HG02981 (cell line): ENCODE data around the gene RIPPLY1.
A peak's percentile ranks its signal among the peaks of the same experiment; 100 is the strongest.
"Not testable (repeated sequence)": the region's sequence is repeated elsewhere in the genome, so short reads cannot be mapped to it uniquely, and the experiment has no call there.

Source experiments
- ATAC-seq: cut with Tn5 transposase; IDR thresholded peaks from one replicate; pipeline ENCODE4 v1.9.1; 2021; ENCODE audit warnings: mild to moderate bottlenecking, moderate library complexity; ENCODE audit not compliant: unreplicated experiment

The RIPPLY1 gene

DNA sequence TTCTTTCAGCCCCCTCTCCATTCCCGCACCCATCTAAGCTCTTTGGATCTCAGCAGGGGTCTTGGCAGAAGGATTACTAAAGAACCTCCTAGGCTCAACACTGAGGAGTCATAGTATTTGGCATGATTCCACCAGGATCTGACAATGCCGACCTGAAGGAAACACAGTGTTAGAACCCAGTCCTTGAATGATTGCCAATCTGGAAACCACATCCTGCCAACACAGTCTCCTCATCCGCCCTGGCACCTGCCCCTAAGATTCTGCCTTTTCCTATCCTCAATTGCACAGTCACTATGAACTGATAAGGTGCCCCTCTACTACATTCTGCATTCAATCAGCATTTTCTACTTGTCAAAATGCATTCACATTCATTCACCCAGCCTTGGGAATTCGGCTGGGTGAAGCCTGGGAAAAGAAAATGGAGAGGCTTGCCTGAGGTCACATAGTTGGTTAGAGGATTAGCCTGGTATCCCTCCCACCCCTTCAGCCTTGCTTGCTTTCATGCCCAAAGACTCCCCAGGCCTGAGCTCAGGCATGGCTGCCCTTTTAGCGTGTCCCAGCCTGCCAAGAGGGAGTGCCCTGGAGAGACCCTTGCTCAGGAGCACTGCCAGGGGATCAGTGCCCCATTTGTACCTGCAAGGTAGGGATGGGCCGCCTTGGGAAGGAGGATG, 14.8 kb upstream of the RIPPLY1 start:
- ATAC-seq = no peak

DNA sequence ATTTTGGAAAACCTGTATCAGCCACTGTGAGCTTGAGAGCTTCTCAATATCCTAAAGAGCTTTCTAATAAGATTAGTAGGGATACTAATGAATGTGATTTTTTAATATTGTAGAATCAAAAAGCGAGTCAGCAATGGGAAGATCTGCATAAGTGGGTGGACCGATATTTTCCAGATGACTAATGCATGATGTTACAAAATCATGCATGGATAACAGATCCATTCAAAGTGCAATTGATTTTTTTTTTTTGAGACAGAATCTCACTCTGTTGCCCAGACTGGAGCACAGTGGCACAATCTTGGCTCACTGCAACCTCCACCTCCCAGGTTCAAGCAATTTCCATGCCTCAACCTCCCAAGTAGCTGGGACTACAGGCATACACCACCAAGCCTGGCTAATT, 9.7 kb upstream of the RIPPLY1 start:
- no peak for ATAC-seq

GRCh38 chrX:106906361-106906760, 3.2 kb upstream of the RIPPLY1 start:
- ATAC-seq = no peak

DNA sequence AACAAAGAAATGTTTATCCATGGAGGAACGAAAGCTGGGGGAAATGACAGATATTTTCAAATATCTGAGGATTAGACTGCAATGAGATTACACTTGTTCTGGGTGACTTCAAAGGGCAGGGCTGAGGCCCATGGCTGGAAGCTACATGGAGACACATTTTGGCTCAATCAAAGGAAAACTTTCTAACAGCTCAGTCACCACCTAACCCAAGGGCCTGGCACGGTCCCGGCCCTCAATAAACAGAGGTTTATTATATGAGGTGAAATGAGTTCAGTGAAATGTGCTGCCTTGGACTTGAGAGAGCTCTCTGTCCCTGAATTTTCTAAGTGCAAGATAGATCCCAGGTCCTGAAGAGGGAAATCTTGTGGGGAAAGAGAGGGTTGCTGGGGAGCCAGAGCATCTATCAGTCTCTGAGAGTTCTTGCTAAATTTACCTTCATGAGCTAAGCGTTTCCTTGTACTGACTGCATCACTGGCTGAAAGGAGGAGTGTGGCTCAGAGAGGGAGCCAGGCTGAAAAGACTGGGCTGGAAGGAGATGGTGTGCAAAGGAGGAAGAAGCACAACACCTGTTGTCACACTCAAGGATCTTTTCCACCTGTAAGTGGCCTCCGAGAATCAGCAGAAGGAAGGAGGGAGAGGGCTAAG, 2.0 kb upstream of the RIPPLY1 start:
- no peak for ATAC-seq

DNA sequence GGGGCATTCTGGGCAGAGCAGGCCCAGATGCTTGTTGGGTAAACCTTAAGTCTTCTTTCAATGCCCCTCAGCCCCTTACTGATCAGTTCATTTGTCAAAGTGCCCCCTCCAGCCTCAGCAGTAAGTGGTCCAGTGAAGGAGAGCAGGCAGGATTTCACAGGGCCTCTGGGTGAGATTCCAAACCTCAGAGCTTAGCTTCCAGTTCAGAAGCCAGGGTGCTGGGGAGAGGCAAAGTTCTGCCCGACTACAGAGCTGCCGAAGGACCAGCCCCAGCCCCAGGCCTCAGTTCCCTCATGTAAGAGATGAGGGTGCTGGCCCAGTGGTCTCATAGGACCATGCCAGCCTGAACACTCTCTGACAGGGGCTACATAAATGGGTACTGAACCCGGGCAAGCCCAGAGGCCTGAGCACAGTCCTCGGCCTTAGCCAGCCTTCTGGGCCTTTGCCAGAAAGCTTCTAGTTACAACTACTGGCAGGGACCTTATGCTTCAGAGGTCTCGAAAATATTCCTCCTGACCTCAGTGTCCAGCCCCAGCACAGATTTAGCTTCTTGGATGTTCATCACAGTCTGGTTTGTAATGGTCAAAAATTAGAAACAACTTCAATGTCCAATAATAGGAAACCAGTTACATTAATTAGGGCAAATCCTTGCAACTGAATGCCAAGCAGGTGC, 851 bp upstream of the RIPPLY1 start:
- no peak for ATAC-seq

DNA sequence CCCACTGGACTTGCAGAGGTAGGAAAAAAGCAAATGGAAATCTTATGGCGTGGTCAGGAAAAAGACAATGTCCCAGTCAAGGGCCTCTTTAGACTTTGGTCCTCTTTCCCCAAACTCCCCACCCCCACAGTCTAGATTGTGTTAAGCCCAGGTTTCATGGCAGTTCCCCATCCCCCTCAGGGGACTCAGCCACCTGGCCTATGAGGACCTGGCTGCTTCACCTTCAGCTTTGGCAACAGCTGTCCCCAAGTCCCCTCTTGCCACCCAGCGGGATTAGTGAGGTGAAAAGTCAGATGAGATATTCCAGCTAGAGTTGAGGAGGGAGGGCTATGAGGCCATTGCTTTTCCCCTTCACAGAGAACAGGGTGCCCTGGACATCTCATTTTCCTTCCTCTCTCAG, 457 bp downstream of the RIPPLY1 start:
- ATAC-seq = no peak

GRCh38 chrX:106901781-106902219, 1.3 kb downstream of the RIPPLY1 start:
- no peak for ATAC-seq

DNA sequence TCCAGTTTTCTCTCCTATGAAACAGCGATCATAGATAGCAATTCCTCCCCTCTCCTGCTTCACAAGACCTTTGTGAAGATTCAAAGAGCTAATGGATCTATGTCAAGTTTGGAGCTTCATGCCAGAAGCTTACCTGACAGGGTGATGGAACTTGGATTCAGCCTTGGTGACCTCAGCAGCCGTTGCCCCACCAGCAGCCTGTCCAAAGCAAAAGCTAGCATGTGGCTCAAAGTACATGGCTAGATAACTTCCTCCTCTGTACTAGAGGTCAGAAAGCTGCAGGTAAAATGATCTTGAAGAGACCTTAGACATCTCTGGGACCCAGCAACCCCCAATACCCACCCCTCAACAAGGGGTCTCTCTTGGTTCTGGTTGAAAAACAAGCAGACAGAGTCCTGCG, 1.8 kb downstream of the RIPPLY1 start:
- no peak for ATAC-seq

DNA sequence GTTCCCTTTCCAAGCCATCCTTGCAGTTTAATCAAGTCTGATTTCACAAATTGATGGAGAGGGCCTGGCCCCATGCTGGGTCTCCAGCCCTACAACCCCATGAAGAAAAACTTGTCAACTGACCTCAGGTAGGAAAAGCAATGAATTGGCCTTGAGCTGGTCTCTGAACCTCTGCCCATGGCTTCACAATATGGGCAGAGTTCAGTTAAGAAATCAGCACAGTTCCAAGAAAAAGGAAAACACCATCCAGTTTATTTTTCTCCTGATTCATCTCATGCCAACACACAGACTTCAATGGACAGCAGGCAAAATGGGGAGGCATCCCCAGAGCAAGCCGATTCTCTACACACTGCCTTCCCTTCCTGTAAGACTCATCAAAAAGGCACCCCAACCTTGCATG, 3.3 kb downstream of the RIPPLY1 start:
- no peak for ATAC-seq

DNA sequence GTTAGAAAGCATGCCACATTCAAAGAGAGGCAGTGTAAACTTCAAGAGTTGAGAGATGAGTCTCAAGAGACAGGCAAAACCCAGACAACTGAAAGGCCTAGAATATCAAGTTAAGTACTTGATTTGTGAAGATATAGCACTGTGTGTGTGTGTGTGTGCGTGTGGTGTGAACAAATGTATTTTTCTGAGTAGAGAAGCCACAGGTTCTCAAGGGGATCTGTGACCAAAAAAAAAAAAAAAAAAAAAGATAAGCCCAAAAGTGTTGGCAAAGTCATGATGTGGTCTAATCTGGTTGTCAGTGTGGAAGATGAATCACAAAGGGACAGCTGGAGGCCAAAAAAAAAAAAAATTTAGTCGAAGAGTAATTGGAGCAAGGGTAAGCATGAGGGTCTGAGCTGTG, 3.9 kb downstream of the RIPPLY1 start:
- ATAC-seq = no peak

- peak; percentile 71 for ATAC-seq
Measured at GRCh38 chrX:106898462-106898861, 4.7 kb downstream of the RIPPLY1 start.

DNA sequence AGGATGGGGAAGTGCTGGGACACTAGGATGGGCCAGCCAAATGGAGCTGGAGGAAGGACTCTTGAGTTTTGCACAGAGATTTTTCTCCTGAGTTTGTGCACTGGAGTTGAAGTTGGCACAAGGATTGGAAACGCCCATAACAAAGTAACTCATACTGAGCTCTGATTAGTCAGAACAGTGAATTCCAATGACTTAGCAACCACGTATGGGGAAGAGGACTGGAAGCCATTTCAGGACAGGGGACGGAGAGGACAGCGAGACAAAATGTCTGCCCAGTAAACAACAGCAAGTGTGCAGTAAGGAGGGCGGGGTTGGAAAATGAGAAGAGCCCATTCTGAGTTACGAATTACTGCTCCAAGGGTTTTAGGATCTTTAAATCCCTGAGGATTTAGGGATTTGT, 5.9 kb downstream of the RIPPLY1 start:
- no peak for ATAC-seq

DNA sequence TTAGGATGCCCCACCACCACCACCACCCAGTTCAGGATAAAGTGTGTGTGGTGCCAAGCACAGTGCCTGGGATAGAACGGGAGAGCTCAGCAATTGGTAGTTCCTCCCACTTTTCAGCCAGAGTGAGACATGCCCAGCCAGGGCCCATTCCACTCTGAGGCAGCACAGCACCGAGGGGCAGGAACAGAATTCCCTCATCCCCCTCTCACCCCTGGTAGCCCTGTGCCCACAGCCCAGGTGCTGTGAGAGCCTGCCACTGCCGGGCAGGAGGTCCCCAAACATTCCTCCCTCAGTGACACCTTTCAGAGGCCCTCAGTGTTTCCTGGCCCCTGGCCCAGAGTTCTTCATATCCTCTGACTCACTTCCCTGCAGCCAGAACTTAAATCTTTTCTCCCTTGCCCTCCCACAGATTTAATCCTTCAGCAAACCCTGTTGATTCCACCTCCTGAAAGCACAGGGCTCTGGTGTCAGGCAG, 8.1 kb downstream of the RIPPLY1 start:
- ATAC-seq = no peak

- peak; percentile 74 for ATAC-seq
Measured at GRCh38 chrX:106894392-106894909, 8.7 kb downstream of the RIPPLY1 start.

DNA sequence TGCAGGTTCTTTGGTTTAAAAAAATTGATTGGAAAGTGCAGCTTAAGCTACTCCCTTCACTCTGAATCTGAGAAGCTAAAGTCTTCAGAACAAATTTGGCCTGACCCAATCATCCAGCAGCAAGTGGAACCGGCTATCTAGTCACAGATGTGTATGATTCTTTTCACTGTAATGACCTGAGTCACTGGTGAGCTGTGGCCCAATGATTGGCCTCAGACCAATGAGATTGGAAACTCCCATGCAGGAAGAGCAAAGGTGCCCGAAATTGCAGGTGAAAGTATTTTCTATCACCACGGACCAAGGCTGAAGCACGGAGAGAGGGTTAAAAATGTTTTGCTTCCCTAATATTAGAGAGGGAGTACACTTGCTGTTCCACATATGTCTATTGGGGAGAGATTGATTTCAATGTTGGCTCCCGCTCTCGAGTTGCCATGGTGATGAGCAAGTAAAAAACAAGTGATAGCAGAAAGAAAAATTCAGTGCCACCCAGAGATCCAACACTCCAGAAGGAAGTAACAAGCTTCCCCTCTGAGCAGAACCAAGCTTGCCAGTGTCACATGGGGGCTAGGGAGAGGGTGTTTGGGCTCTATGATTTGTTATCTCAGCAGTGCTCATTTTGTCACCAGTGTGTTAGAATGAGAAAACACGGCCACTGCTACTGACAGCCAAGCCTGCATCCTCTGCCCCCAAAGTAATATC, 11.2 kb downstream of the RIPPLY1 start:
- ATAC-seq = no peak

DNA sequence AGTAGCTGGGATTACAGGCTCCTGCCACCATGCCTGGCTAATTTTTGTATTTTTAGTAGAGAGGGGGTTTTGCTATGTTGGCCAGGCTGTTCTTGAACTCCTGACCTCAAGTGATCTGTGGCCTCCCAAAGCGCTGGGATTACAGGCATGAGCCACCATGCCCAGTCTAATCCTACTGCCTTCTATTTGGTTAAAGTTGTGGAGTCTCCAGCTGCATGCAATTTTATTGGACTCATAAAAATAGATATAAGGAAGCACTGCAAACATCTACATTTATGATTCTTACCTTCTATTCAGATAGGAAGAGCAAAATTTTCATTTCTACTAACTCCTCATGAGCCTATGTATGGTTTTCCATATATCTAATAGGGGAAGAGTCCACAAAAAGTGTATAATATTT, 13.7 kb downstream of the RIPPLY1 start:
- no peak for ATAC-seq

DNA sequence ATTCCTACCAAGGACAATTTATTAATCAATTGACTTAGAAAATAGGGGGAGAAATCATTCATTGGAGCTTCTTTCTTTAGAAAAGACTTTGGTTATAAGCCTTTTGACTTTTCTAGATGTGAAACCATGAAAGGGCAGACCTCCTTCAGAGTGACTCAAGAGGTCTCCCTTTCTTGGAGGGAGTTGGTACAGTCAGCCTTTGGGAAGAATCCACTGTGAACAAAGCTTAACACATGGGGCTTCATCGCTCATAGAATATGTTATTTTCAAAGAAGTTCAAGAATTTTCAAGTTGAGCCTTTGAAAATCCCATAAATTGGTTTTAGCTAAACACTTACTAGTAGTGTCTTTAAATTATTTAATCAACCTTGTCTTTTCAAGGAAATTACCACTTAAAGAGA, 28.0 kb downstream of the RIPPLY1 start:
- ATAC-seq = no peak

GRCh38 chrX:106874075-106874474, 29.1 kb downstream of the RIPPLY1 start:
- ATAC-seq = no peak

GRCh38 chrX:106872796-106873195, 30.3 kb downstream of the RIPPLY1 start:
- not testable (repeated sequence) for ATAC-seq

DNA sequence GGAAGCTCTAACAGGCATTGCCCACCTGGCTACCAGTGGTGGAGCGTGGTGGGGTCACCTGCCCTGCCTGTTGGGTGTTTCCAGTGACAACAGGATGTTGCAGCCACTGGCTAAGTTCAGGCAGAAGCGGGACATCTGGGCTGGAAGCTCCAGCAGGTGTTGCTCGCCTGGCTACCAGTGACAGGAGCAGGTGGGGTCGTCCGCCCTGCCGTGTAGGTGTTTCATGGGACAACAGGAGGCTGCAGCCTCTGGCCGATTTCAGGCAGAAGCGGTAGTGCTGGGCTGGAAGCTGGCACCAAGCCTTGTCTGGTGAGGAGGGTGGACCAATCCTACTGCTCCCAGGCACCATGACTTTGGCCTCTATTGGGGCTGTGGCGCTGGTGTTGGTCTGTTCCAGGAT, 39.4 kb downstream of the RIPPLY1 start:
- no peak for ATAC-seq

DNA sequence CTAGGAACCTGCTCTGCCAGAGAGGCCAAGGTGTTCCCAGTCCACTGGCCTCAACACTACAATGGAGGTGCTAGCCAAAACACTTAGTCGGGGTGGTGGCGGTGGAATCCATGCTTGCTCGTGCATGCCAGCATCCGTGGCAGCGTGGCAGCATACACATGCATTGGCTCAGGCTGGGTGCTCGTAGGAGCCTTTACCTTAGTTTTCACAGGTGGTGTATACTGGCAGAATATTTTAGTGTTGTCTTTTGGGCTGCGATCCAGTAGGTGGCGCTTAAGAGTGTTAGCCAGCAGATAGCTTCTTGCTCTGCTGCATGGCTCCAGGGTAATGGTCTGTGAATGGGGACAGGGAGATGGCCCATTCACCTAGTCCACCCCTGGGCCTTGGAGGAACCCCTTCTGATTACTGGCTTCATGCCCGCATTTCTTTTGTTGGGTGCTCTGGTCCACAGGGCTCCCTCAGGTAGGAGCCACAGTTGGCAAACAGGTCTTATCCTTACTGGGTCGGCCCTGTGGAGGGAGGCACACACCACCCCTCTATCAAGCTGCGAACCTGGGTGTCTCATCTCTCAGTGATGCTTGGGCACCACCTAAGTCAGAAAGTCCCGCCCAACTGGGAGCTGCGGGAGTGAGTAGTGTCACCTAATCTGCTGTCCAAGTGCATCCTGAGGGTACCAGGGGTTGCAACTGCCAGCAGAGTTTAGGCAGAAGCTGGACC, 40.0 kb downstream of the RIPPLY1 start:
- ATAC-seq = no peak
